Endothelial cell of umbilical vein (primary cell): Measurements from ENCODE around the gene CD27. TPM values are rescaled to one million over a fixed set of nuclear protein-coding genes. Genes with fewer than 3 reads are reported as not detected.
A peak's percentile ranks its signal among the peaks of the same experiment; 100 is the strongest.

ENCODE experiments used
- BruUV-seq: library from RNA; stranded (reverse); fragments of 400-500 nt; replicated peaks from 2 replicates; lab custom pipeline; 2021; lab: Mats Ljungman, UMichigan
- CTCF ChIA-PET: fragments of 300-600, 350-600 bp; sonication (Branson Sonifier 250); formaldehyde crosslinking; loops from one replicate; lab custom pipeline; 2021; ENCODE audit warnings: antibody characterized with exemption, inconsistent platforms; lab: Charles Lee
- POLR2A ChIA-PET: fragments of 300-600, 350-600 bp; sonication (Branson Sonifier 250); formaldehyde crosslinking; loops from one replicate; lab custom pipeline; 2021; ENCODE audit warnings: antibody characterized with exemption, inconsistent platforms; lab: Charles Lee
- DNase-seq: peaks from one replicate; pipeline ENCODE4 v3.0.0-alpha.2; 2011; ENCODE audit warnings: low read depth, low spot score
- FAIRE-seq: peaks from 2 replicates; lab custom pipeline; 2011; peaks lifted over from hg19 to GRCh38; lab: Jason Lieb, UNC
- H2AFZ ChIP-seq: 2 replicates; pipeline ENCODE4 v1.6.0; 2012; ENCODE audit warnings: low read depth, low read length, control low read depth, inconsistent platforms
- H3K27ac ChIP-seq: 2 replicates; pipeline ENCODE4 v1.5.1; 2011; ENCODE audit warnings: low read depth, mild to moderate bottlenecking, control low read depth, low read length, moderate library complexity; ENCODE audit not compliant: insufficient read depth
- H3K27me3 ChIP-seq, 2 experiments: 2 replicates each; pipeline versions ENCODE4 v1.6.0 to v1.6.1; 2011; ENCODE audit warnings: low read length in 2 of 2, mixed read lengths in 1 of 2; ENCODE audit not compliant: control insufficient read depth in 2 of 2, insufficient read depth in 2 of 2
- H3K36me3 ChIP-seq, 2 experiments: 2 replicates in 1 of 2; 3 replicates in 1 of 2; pipeline ENCODE4 v1.5.1; 2011; ENCODE audit warnings: low read length in 2 of 2, mild to moderate bottlenecking in 1 of 2, moderate library complexity in 1 of 2; ENCODE audit not compliant: control insufficient read depth in 2 of 2, insufficient read depth in 2 of 2; ENCODE audit errors: extremely low read depth in 1 of 2
- H3K4me1 ChIP-seq: 3 replicates; pipeline ENCODE4 v1.5.1; 2011; ENCODE audit warnings: mild to moderate bottlenecking, low read length; ENCODE audit not compliant: control insufficient read depth, insufficient read depth; ENCODE audit errors: extremely low read depth
- H3K4me2 ChIP-seq: 2 replicates; pipeline ENCODE4 v1.6.1; 2011; ENCODE audit warnings: low read length, control low read depth, mixed read lengths; ENCODE audit not compliant: insufficient read depth
- H3K4me3 ChIP-seq, 3 experiments: fragments of 200-600 bp in 1 of 3; sonication (generic), shearing (Covaris generic) in 1 of 3; replicated peaks in 1 of 3; 2 replicates each; pipeline ENCODE4 v1.5.1; 2011 to 2016; ENCODE audit warnings: control low read depth in 3 of 3, low read length in 3 of 3, mild to moderate bottlenecking in 2 of 3, inconsistent platforms in 1 of 3, low read depth in 1 of 3, moderate library complexity in 1 of 3; ENCODE audit not compliant: insufficient read depth in 1 of 3
- H3K79me2 ChIP-seq: 2 replicates; pipeline ENCODE4 v1.6.0; 2012; ENCODE audit warnings: low read length, inconsistent platforms; ENCODE audit not compliant: control insufficient read depth, insufficient read depth
- H3K9ac ChIP-seq: replicated peaks from 2 replicates; pipeline ENCODE3; 2011; ENCODE audit warnings: low read length, control low read depth; ENCODE audit not compliant: insufficient read depth; ENCODE audit errors: extremely low read depth
- H3K9me1 ChIP-seq: replicated peaks from 3 replicates; pipeline ENCODE4 v1.6.0; 2011; ENCODE audit warnings: mild to moderate bottlenecking, low read length; ENCODE audit not compliant: control insufficient read depth, insufficient read depth; ENCODE audit errors: extremely low read depth
- H3K9me3 ChIP-seq: replicated peaks from 2 replicates; pipeline ENCODE4 v1.5.1; 2012; ENCODE audit warnings: low read length, inconsistent platforms; ENCODE audit not compliant: control insufficient read depth, insufficient read depth
- H4K20me1 ChIP-seq: replicated peaks from 2 replicates; pipeline ENCODE3; 2011; ENCODE audit warnings: mild to moderate bottlenecking, low read length; ENCODE audit not compliant: control insufficient read depth, insufficient read depth; ENCODE audit errors: extremely low read depth
- CTCF ChIP-seq, 2 donors: IDR thresholded peaks; 1 replicate in 1 of 2; 2 replicates in 1 of 2; pipeline ENCODE4 v1.5.1; 2011; ENCODE audit warnings: low read length in 2 of 2, mild to moderate bottlenecking in 2 of 2, moderate library complexity in 2 of 2, control low read depth in 1 of 2, inconsistent platforms in 1 of 2, low read depth in 1 of 2; ENCODE audit not compliant: insufficient read depth in 1 of 2; ENCODE audit errors: extremely low read depth in 1 of 2
- EZH2 ChIP-seq: IDR thresholded peaks from 2 replicates; pipeline ENCODE4 v1.6.1; 2012; ENCODE audit warnings: borderline replicate concordance, low read depth, mild to moderate bottlenecking, moderate library complexity, low read length, inconsistent platforms; ENCODE audit not compliant: severe bottlenecking
- FOS ChIP-seq: IDR thresholded peaks from 2 replicates; pipeline ENCODE4 v1.6.1; 2011; ENCODE audit warnings: mild to moderate bottlenecking, low read length, moderate library complexity, borderline replicate concordance; ENCODE audit not compliant: insufficient read depth
- GATA2 ChIP-seq: IDR thresholded peaks from 2 replicates; pipeline ENCODE4 v1.7.0; 2011; ENCODE audit warnings: low read depth, mild to moderate bottlenecking, moderate library complexity, mixed read lengths, low read length; ENCODE audit not compliant: insufficient read length, insufficient read depth
- JUN ChIP-seq: IDR thresholded peaks from 2 replicates; pipeline ENCODE4 v1.6.1; 2011; ENCODE audit warnings: borderline replicate concordance, low read depth; ENCODE audit not compliant: insufficient read length, insufficient read depth
- MYC ChIP-seq: IDR thresholded peaks from one replicate; pipeline ENCODE4 v1.6.1; 2011; ENCODE audit warnings: mild to moderate bottlenecking, low read depth, low read length
- POLR2A ChIP-seq: IDR thresholded peaks from 2 replicates; pipeline ENCODE4 v1.6.1; 2012; ENCODE audit warnings: low read depth, mild to moderate bottlenecking, control low read depth, low read length
- POLR2AphosphoS5 ChIP-seq: IDR thresholded peaks from 2 replicates; pipeline ENCODE4 v1.6.1; 2012; ENCODE audit warnings: low read depth, mild to moderate bottlenecking, control low read depth, low read length, moderate library complexity; ENCODE audit not compliant: insufficient read depth
- dilution Hi-C: fragments of 300-500 bp; cut with MboI; formaldehyde crosslinking; loops from one replicate; pipeline ENCODE4 v1.15.0; 2019; ENCODE audit warnings: low sequenced_read_pairs; ENCODE audit not compliant: extremely low pct_ligation_motif_present
- intact Hi-C: fragments of 100-400 bp; cut with micrococcal nuclease; formaldehyde crosslinking; loops from one replicate; pipeline ENCODE4 v1.10.0; 2022
- polyA plus RNA-seq, 4 experiments: library from polyadenylated mRNA; depleted of rRNA in 3 of 4; stranded (reverse) in 3 of 4; unstranded in 1 of 4; fragments of >200 nt; gene quantifications; 2 replicates each; pipeline versions ENCODE4 v1.2.1 to v1.2.3, GENCODE V29; 2011 to 2012; ENCODE audit warnings: missing spikeins in 1 of 4
- total RNA-seq: library from RNA; stranded (reverse); gene quantifications from 2 replicates; pipeline ENCODE4 v1.2.3, GENCODE V29; 2021
- TF ChIP-seq, protein P1 (sequence below): IDR thresholded peaks from 2 replicates; pipeline ENCODE4 v1.6.1; 2011; ENCODE audit not compliant: insufficient read depth, insufficient read length

The CD27 gene
- total and polyA plus RNA-seq, 2 donors (not counting 3 experiments of a cell fraction or from before 2014, with no cell fraction given): not detected

DNA sequence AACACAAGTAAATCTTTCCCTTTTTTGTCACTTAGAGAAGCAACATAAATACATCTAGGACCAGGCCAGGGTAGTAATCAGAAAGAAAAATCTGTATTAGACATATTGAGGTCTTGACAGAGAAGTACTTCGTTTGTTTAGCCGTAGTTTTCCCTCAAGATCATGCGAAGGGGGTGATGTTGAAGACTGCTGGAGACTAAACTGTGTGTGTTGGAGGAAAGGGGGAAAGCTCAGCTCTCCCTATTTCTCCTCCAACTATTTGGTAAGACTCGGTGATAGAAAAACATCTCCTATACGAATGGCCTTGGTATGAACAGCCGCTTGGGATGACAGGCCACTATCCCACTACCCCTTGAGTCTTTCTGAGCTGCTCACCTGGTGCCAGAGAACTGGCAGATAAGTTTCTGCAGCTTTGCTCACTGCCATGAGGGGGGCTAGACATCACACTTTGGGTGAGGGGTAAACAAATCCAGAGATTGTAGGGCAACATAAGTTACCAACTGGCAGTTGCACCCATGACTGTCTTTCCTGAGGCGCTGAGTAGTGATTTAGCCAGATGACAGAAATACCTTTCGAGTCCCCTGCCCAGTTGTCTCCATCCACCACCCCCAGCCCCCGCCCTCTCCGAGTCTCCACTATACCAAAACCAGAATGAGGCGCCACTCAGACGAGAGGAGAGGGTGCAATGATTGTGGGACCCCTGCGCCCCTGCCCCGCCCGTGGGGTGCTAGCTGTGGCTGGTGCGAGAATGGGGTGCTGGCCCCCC, 25.0 kb downstream of the CD27 start:
- DNase-seq (no peak), FAIRE-seq (peak; percentile 33)
- Histone ChIP-seq H3K4me1 (peaks cover 16% of the 10 kb centered on the region), H2AFZ (peak overlapping the region; percentile 94), H3K79me2 (peaks cover 2% of the 10 kb centered on the region), H3K4me2 (peak overlapping the region; percentile 48), H3K9me1 (no peaks in the 10 kb centered on the region), H4K20me1 (no peaks in the 10 kb centered on the region), H3K9me3 (no peaks in the 10 kb centered on the region), H3K36me3 (peaks cover 0 to 4% of the 10 kb centered on the region in 2 experiments), H3K27me3 (peaks cover 0 to 5% of the 10 kb centered on the region in 2 experiments), H3K4me3 (peak overlapping the region; percentile 67 to 84 (median 71)), H3K27ac (no peak overlapping the region), H3K9ac (peak overlapping the region; percentile 70)
- no TSS peak for BruUV-seq
- ChIA-PET CTCF (interaction anchor here (0.8 to 5.2 kb wide), 7 partner anchors 11 to 147 kb away, joined by 3 to 33 read pairs (median 7); partner anchors contain the start of genes GAPDH and MRPL51), POLR2A (interaction anchor here (0.6 to 2.8 kb wide), 22 partner anchors 9 to 259 kb away, joined by 3 to 25 read pairs (median 5); partner anchors contain the start of genes GAPDH, LTBR, MRPL51 and TAPBPL)
- intact Hi-C loops: loop anchor here (1.0 to 5.0 kb wide), 4 partner anchors 12 to 147 kb away; partner anchors contain the start of gene NCAPD2
- TF ChIP-seq MYC (no peak), FOS (no peak), POLR2AphosphoS5 (no peak), POLR2A (no peak), CTCF (IDR thresholded peaks at IDR 0.05; ENCODE audit: extremely low read depth in 1 of 2, insufficient read depth in 1 of 2, low read depth in 1 of 2, low read length in 2 of 2) (no peak), GATA2 (no peak), EZH2 (no peak), JUN (no peak)
- TF ChIP-seq, protein P1, sequence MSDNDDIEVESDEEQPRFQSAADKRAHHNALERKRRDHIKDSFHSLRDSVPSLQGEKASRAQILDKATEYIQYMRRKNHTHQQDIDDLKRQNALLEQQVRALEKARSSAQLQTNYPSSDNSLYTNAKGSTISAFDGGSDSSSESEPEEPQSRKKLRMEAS: no peak
- dilution Hi-C loops: no loop called here
